NCI-H345 treated with DMSO at 0.1 percent for 48 hours (cell line): Measurements from ENCODE around the gene CHFR.
"Not testable (repeated sequence)": the region's sequence is repeated elsewhere in the genome, so short reads cannot be mapped to it uniquely, and the experiment has no call there.

ENCODE experiments used
- DNase-seq: peaks from one replicate; lab custom pipeline; 2025; ENCODE audit not compliant: unreplicated experiment; lab: John Stamatoyannopoulos, UW

Gene CHFR

DNA sequence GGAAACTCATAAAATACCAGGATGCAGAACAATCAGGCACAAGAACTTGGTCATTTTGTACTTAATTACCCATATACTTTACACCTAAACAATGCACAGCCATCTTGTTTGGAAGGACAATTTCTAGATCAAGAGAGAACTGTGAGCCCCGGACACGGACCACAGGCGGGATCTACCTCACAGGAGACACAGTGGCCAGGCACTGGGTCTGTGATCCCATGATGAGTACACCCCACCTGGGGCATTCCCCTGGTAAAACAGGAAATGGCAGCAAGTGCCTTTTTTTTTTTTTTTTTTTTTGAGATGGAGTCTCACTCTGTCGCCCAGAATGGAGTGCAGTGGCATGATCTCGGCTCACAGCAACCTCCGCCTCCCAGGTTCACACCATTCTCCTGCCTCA, 74.0 kb downstream of the CHFR start:
- no peak for DNase-seq

DNA sequence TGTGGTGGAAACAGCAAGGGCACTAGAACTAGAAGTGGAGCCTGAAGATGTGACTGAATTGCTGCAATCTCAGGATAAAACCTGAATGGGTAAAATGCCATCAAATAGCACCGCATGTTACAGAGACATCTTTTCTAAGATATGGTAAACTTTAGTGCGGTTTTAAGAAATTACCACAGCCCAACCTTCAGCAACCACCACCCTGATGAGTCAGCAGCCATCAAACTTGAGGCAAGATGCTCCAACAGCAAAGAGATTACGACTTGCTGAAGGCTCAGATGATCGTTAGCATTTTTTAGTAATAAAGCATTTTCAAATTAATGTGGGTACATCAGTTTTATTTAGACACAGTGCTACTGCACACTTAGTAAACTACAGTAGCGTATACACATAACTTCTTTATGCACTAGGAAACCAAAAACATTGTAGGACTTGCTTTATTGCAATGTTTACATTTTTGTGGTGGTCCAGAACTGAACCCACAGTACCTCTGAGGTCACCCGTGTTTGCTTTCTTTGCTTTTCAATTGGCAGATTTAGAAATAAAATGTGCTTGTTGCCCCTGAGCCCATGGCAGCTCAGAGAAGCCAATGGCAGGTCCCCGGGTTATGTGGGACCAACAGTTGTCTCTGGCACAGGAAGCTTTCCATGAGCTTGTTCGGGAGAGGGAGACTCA, 74.6 kb downstream of the CHFR start:
- no peak for DNase-seq

DNA sequence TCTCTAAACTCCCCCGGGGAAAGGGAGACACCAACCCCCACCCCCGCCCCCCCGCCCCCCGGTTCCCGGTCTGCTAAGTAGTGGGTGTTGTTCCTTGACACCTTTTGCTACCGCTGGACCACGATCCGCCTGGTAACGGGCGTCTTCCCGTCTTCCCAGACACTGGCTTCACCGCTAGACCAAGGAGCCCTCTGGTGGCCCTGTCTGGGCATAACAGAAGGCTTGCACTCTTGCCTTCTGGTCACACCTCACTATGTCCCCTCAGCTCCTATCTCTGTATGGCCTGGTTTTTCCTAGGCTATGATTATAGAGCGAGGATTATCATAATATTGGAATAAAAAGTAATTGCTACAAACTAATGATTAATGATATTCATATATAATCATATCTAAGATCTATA, 78.0 kb downstream of the CHFR start:
- not testable (repeated sequence) for DNase-seq

DNA sequence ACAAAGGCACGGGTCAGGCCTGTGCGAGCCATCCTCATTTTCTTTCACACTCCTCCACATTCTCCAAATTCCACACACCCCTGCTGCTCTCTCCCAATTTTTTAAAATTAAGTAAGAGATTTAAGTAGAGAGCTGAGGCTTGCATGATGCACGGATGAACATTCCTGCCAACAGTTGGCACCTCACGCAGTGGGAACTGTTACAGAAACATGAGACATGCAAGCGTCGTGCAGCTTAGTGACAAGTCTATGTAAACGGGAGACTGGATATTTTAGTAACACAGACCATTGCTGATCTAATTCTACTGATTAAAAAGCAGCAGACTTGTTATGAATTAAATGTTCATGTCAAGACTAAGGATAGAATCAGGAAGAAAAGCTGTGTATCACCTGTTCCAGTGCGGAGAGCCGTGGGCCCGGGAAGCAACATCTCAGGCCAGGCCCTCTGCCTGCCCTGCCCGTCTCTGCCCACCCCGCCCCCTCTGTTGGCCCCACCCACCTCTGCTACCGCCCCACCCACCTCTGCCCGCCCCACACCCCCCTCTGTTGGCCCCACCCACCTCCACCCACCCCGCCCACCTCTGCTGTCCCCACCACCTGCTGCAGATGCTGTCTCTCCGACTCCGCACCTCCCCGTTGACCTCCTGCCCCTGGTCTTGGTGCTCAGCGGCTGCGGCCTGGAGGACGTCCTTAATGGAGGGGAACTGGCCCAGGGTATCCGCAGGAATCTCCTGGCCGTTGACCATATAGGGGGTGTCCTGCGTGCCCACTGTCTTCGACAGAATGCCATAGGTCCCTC, 79.9 kb downstream of the CHFR start:
- DNase-seq = no peak

DNA sequence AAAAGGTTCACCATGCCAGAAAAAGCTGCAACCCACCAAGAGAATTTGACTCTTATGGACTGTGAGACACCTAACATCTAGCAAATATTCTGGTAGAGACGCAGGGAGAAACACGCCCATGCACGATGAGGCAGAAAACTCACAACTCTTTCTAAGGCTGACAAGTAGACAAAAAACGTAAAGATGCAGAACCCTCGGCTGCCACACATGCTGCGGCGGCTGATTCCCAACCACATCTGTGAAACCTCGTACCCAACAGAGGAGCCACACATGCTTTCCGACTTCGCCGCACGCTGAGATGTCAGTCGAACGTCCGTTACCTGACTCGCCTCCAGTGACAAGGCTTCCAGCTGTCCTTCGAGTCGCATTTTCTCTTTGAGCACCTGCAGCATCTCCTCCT, 80.5 kb downstream of the CHFR start:
- DNase-seq = no peak

DNA sequence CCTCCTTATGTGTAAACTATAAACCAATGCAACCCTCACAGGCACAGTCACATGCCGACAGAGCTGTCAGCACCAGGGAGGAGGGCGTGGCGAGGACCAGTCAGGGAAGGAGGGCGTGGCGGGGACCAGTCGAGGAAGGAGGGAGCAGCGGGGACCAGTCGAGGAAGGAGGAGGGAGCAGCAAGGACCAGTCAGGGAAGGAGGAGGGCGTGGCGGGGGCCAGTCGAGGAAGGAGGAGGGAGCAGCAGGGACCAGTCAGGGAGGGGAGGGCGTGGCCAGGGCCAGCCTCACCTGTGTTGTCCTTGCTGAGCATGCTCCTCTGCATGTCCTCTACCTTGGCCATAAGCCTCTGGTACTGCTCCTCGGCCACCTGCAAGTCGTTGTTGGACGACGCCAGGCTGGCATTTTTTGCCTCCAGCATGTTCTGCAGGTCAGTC, 83.0 kb downstream of the CHFR start:
- no peak for DNase-seq

DNA sequence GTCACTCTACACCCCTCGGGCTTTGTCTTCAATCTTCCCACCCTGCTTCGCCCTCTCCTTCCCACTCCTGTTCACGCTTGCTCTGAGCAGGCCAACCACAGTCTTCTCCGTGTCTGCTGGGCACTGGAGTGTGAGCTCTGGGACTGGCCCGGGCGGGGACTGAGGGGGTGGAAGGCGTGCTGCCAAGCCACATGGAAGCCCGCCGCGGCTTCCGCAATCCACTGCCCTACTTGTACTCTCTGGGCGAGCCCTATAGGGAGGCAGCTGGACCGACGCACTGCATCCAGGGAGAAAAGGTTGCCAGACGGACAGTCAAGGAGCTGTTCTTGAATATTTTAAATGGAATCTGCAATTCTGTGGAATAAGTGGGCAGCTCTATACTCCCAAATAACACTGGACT, 83.5 kb downstream of the CHFR start:
- no peak for DNase-seq

DNA sequence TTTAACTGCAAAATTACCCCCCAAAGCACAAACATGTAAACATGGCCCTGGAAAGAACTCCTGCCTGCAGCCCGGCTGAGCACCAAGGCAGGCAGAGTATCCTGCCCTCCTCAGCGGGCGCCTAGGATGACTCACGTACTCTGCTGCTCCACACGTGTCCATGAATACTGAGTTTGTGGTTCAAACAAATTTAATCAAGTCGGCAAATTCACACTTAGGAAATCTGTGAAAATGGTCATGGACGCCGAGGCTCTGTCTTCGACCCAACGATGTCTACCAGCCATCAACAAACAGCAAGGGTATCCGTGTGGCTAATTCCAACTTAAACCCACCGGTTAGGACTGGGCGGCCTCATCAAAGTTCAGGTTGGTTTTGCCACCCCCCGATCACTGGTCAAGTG, 84.3 kb downstream of the CHFR start:
- DNase-seq = no peak

DNA sequence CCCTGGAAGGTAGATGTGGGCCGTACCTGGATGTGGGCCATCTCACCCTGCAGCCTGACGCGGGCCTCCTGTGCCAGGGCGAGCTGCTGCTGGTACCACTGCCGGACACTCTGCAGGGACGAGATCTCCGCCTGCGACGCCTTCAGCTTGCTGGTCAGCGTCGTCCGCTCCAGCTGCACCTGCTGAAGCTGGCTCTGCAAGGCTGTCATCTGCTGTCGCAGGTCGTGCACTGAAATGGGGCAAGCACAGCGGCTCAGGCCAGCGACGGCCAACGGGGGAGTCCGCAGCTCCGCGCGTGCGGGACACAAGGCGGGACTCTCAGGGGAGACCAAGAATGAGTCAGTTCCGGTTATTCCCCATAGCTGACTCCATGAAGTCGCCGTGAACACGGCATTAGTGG, 85.7 kb downstream of the CHFR start:
- no peak for DNase-seq

DNA sequence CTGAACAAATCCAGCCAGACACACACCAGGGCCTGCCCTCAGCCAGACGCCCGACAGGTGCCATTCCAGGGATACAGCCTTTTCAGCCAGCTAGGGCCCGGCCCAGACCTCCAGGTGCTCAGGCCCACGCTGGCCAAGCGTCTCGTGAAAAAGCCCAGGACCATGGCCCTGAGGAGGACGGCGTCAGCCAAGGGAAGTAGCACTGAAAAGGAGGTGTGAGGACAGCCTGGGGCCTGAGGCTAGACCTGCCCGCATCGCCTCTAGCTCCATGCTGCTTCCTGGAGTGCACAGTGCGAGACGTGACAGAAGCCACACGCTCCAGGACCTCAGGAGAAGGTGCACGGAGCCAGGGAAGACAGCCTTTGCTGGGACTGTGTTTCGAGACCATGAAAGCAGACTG, 88.6 kb downstream of the CHFR start:
- no peak for DNase-seq

DNA sequence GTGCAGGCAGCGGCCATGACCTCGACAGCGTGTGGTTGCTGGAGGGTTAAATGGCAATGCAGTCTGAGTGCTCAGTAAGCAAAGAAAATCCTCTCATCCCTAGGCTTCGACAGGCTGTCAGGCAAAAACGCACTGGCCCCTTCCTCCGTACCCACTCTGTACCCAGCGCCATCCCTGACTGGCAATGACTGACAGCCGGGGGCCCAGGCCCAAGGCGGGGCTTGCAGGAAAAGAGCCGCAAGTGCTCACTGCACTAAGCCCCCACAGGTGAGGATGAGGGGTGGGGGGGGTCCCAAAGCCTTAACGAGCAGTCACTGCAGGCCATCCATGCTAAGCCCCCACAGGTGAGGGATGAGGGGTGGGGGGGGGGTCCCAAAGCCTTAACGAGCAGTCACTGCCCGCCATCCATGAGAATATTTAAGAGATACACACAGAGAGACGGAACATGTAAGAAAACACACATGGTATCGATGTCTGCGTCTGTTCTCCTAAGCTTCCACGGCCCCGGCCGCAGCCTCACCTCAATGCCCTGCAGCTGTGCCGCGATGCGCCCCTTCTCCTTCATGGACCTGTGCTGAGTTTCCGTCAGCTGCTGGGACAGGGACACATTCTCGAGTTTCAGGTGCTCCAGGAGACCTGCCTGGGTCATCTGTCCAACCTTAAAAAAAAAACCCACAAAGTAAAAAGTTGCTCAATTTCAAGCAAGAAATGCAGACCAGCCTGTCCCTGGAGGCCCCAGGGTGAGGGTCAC, 89.4 kb downstream of the CHFR start:
- no peak for DNase-seq

DNA sequence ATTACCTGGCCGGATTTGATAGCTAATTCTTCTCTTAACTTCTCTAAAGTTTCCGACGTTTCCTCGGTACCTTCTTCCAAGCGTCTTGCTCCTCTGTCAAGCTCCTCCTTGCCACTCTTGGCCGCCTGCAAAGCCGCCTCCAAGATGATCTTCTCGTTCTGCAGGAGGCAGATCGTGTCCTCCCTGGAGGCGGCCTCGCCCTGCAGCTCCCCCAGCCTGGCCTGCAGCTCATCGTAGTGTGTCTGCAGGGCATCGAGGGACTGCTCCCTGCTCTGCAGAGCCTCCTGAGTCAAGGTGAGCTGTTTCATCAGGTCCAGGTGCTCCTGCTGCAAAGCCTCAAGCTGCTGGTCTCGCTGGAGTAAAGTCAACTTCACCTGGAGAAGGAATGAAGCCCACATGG, 91.6 kb downstream of the CHFR start:
- no peak for DNase-seq

DNA sequence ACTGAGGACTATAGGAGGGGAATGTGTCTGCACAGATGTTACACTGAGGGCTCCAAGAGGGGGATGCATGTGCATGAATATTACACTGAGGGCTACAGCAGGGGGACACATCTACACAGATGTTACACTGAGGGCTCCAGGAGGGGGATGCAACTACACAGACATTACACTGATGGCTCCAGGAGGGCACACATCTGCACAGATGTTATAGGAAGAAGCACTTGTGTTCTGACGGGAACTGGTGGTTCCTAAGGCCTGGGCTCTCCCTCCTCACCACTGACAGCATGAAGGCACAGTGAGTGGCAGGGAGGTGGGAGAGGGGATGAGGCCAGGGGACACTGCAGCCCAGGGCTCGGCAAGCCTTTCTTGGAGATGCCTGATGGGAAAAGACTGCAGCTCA, 95.5 kb downstream of the CHFR start:
- not testable (repeated sequence) for DNase-seq

DNA sequence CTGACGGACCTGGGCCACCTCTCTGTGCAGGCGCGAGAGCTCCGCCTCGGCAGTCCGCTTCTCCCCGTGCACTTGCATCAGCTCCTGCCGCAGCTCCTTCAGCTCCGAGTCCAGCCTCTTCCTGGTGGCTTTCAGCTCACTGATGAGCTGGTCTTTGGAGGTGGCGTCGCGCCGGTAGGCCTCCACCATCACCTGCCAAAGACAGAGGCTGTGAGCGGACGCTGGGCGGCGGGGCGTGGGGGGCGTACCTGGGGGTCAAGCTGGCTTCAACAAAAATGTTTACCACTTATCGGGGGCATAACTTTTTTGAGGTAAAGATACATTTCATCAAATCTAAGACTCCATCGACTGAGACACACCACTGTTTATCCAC, 98.3 kb downstream of the CHFR start:
- DNase-seq = no peak

DNA sequence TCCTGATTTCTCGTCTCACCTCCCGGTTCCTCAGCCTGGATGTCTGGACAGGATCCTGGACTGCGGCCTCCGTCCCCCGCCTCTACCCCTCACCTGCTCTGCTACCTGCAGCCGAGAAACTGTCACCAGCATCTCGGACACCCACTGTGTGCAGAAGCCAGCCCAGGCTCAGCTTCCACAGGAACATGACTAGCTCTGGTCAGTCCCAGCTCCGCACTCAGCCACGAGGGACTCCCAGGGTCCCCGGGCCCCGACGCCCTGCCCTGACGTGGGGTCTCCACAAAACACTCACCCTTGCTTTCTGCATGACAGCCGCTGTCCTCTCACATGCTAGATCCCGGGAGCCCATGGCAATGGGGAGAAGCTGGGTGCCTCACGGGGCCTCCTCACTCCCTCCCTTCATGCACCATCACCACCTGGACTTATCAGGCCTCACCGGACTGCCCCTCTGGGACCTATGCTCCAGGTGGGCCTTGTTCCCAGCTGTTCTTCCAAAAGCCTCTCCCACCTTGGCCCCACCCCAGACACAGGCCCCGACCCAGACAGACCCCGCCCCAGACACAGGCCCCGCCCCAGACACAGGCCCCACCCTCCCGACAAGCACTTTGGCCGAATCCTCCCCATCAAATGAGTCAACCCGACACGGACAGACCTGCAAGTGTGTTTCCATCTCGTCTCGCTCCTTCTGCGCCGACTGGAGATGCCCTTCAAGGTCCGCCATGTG, 98.9 kb downstream of the CHFR start:
- DNase-seq = no peak

DNA sequence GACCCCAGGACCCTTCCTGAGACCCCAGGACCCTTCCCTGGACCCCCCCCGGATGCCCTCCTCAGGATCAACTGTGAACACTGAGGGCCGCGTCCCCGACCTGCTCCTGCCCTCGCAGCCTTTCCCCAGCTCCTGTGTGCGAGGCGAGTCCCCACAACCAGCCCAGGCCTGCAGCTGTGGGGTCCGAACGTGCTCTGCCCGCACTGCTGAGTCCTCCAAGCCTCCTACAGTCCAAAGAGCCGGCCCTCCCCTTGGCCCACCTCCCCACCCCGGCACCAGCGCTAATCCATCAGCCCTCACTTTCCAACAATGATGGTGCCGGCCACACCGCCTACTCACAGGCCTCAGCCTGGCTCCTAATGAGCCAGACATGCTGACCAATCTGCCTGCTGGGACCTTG, 99.5 kb downstream of the CHFR start:
- no peak for DNase-seq

DNA sequence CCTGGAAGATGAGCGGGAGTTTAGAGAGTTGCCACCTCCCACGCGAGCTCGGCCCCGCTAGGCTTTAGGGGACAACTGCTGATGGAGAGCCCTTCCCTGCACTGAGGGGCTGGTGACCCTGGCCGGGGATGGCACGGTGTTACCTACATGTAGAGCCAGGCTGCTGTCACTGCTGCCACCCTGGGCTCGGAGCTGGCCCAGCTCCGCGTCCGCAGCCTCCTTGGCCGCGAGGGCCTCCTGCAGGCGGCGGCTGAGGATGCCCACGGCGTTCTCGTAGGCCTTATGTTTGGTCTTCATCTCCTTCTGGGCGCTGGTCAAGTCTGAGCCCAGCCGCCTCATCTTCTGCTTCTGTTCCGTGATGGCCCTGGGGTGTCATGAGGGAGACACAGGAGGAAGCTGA, 101.2 kb downstream of the CHFR start:
- DNase-seq = no peak

DNA sequence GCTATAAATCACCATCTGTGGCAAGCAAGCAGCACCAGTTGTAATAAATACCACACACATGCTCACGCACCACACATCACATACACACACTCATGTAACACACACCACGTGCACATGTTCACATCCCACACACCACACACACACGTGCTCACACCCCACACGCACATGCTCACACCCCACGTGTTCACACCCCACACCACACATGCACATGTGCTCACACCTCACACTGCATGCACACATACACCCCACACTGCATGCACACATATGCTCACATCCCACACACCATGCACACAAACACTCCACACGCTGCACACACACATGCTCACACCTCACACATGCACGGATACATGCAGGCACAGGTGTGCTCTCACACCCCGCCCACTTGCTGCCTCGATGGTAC, 102.8 kb downstream of the CHFR start:
- DNase-seq = no peak

DNA sequence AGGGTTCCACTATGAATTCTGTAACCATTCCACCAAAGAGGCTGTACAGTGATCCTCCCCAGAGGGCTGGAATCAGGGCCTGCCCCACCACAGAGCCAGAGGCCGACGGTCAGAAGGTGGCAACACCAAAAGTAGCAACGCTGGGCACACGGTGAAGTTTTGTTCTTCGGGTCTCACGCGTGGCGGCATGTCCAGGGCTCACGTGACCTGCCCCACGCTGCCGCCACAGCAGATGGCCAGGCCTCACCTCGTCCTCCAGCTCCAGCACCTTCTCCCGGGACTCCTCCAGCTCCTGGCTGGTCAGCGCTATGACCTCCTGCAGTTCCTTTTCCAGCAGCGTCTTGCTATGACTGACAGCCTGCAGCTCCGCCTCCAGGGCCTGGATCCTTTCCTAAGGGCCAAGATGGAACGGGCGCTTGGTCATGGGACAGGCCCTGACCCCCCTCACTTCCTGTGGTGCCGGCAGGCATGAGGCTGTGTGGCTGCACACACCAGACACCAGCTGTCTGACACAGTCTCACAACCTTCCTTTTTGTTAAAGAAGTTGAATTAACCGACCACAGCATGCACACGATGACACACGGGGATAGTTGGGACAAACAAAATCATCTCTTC, 103.4 kb downstream of the CHFR start:
- DNase-seq = no peak
